ENCODE data around the gene STK11.
A peak's percentile ranks its signal among the peaks of the same experiment; 100 is the strongest.
"Not testable (repeated sequence)": the region's sequence is repeated elsewhere in the genome, so short reads cannot be mapped to it uniquely, and the experiment has no call there.

The STK11 gene

GRCh38 chr19:1189419-1189818, 16.2 kb upstream of the STK11 start:
- no peak for DNase-seq (ENCODE audit: low read depth)
- H3K4me3 ChIP-seq (replicated peaks; ENCODE audit: low read depth, low read length), result no peak overlapping the region
- TF ChIP-seq CTCF (IDR thresholded peaks at IDR 0.05; ENCODE audit: low read length, missing control alignments), result no peak

- no peak for DNase-seq (ENCODE audit: low read depth)
- H3K4me3 ChIP-seq (replicated peaks; ENCODE audit: low read depth, low read length), result no peak overlapping the region
- no peak for TF ChIP-seq CTCF (IDR thresholded peaks at IDR 0.05; ENCODE audit: low read length, missing control alignments)
Observed at GRCh38 chr19:1199531-1199930, 6.0 kb upstream of the STK11 start.

- not testable (repeated sequence) for DNase-seq (ENCODE audit: low read depth); H3K4me3 ChIP-seq (replicated peaks; ENCODE audit: low read depth, low read length)
Observed at GRCh38 chr19:1200614-1201013, 5.0 kb upstream of the STK11 start.

GRCh38 chr19:1206150-1206863, 729 bp downstream of the STK11 start:
- H3K4me3 ChIP-seq (replicated peaks; ENCODE audit: low read depth, low read length), result peak overlapping the region; percentile 73
- no peak for TF ChIP-seq CTCF (IDR thresholded peaks at IDR 0.05; ENCODE audit: low read length, missing control alignments)
- DNase-seq (ENCODE audit: low read depth), result no peak

GRCh38 chr19:1206864-1207450, 1.4 kb downstream of the STK11 start:
- peak overlapping the region; percentile 73 for H3K4me3 ChIP-seq (replicated peaks; ENCODE audit: low read depth, low read length)
- no peak for DNase-seq (ENCODE audit: low read depth)
- no peak for TF ChIP-seq CTCF (IDR thresholded peaks at IDR 0.05; ENCODE audit: low read length, missing control alignments)

GRCh38 chr19:1208830-1209229, 3.3 kb downstream of the STK11 start:
- not testable (repeated sequence) for DNase-seq (ENCODE audit: low read depth); H3K4me3 ChIP-seq (replicated peaks; ENCODE audit: low read depth, low read length)

GRCh38 chr19:1210227-1210538, 4.6 kb downstream of the STK11 start:
- no peak for TF ChIP-seq CTCF (IDR thresholded peaks at IDR 0.05; ENCODE audit: low read length, missing control alignments)
- no peak for DNase-seq (ENCODE audit: low read depth)
- H3K4me3 ChIP-seq (replicated peaks; ENCODE audit: low read depth, low read length), result no peak overlapping the region

GRCh38 chr19:1211494-1212234, 6.1 kb downstream of the STK11 start:
- H3K4me3 ChIP-seq (replicated peaks; ENCODE audit: low read depth, low read length), result no peak overlapping the region
- no peak for TF ChIP-seq CTCF (IDR thresholded peaks at IDR 0.05; ENCODE audit: low read length, missing control alignments)
- DNase-seq (ENCODE audit: low read depth), result no peak

Data from fibroblast of pulmonary artery (primary cell).